SKM-1 (cell line): Measurements from ENCODE around the gene PI4KB.
"Not testable (repeated sequence)": the region's sequence is repeated elsewhere in the genome, so short reads cannot be mapped to it uniquely, and the experiment has no call there.

ENCODE experiments used
- DNase-seq: peaks from one replicate; lab custom pipeline; 2025; ENCODE audit not compliant: unreplicated experiment; lab: John Stamatoyannopoulos, UW

PI4KB gene

GRCh38 chr1:151281225-151281968 lies 45.8 kb downstream of the PI4KB start:
- peak; percentile 99 for DNase-seq

- DNase-seq: peak; percentile 100
These were observed 50.0 kb downstream of the PI4KB start for GRCh38 chr1:151277249-151277648.

GRCh38 chr1:151275341-151275740 lies 51.9 kb downstream of the PI4KB start:
- DNase-seq: not testable (repeated sequence)

DNA sequence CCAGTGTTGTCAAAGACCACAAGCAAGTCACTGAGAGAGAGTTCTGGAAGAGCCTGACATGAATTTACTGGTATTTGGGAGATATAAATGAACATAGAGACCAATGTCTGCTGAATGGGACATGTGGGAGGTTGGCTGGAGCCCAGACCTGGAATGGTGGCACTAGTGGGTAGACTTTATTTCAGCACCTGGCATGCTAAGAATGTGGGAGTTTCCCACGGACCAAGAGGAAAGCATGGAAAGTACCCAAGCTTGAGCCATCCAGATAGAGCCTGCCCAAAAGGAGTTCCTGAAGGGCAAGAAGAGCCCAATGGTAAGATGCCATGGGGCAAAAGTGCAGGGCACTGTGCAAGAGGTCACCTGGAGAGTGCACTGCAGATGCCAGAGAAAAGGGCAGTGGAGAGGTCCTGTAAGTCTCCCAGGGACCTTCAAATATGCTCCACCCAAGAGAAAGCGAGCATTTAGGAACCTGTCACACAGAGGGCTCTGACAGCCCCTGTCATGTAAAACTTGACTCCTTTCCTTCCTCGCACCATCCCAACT lies 53.2 kb downstream of the PI4KB start:
- DNase-seq: no peak

DNA sequence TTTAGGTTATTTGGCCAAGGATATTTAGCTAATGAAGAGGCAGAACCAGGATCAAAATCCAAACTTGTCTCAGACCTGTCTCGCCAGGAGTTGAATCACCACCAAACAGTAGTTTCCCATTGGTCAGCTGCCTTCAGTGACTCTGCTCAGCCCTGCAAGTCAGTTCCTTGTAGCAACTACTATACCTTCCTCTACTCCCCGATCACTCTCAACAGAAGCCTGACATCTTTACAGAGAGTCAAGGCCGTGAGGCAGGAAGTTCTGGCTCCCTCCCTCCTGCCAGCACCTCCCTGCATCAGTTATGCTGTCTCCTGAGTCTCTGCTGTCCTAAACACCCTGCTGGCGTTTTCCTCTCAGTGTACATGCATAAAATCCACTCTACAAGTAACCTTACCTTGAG lies 59.5 kb downstream of the PI4KB start:
- DNase-seq: no peak

DNA sequence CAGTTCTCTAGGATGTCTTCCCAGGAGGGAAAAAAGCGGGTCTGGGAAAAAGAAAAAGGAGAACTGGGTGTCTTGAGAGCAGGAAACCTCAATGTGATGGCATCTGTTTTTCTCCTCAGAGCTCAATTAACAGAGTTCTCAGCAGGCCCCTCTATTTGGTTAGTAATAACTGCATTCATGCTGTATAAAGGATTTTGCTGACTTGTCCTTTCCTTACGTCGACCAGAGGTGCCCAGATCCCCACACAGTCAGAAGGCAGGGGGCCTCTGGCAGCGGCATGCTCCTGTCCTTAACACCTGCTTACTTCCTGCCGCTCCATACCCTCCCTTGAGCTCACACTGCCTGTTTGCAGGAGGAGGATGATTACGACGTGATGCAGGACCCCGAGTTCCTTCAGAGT lies 60.4 kb downstream of the PI4KB start:
- DNase-seq: no peak

GRCh38 chr1:151266315-151266714 lies 60.9 kb downstream of the PI4KB start:
- no peak for DNase-seq

- no peak for DNase-seq
These were observed 61.6 kb downstream of the PI4KB start for GRCh38 chr1:151265446-151266236.

DNA sequence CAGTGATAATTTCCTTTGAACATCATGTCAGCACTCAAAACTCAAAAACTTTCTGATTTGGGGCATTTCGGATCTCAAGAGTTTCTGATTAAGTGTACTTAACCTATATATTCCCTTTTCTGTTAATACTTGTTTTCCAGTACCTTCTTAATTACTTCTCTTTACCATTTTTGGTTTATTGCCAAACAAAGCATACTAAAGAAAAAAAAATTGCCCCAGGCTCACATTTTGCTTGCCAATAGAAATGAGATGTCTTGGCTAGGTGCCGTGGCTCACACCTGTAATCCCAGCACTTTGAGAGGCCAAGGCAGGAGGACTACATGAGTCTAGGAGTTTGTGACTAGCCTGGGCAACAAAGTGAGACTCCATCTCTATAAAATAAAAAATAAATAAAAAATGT lies 67.9 kb downstream of the PI4KB start:
- DNase-seq: no peak

DNA sequence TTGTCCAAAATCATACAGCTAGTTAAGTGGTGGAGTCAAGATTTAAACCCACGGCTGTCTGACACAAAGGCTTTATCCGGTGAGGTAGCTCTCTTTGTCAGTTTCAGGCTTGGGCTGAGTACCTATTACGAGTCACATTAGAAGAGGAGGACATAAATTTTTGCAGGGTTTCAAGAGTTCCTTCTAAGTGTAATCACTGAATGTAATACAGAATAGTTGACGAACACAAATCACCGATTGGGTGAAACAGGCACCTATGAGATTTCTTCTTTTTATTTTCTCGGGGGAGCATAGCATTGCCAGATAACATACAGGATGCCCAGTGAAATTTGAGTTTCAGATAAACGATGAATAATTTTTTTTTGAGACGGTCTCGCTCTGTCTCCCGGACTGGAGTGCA lies 71.8 kb downstream of the PI4KB start:
- DNase-seq: no peak

DNA sequence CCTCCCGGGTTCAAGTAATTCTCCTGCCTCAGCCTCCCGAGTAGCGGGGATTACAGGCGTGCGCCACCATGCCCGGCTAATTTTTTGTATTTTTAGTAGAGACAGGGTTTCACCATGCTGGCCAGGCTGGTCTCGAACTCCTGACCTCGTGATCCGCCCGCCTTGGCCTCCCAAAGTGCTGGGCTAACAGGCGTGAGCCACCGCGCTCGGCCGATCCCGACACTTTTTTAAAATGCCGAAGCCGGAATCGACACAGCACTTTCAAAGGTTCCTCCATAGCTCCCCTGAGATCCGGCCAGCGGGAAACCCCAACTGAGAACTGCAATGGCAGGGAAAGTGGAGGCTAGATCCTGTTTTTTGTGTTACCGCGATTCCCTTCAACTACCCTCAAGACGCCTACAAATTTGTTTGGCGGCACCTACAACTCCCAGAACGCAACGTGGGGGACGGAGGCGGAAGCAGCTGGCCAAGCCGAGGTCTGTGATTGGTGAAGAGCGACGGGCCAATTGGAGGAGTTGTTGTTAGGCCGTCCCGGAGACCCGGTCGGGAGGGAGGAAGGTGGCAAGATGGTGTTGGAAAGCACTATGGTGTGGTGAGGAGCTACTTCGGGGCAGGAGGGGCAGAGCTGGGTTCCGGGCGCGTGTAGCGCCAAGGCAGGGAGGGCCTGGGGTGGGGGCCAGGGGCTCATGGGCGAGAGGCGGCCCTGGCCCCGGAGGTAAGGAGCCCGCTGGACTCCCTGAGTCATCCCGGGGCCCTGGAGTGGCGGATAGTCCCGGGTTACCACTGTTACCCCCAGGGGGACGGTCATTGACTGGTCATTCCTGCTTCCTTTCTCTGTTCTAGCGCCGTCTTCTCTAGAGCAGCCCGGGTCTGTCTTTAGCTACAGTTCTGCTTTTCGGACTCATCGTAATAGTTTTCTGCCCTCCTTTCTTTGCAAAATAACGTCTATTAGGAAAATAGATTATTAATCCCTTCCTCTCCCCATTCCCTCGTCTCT lies 72.7 kb downstream of the PI4KB start, which contains the start of gene PSMD4:
TSS of gene PSMD4 (plus strand) at position 518 of the 997 bp plus-strand sequence. CDS start at position 567, 49 bp downstream.
- DNase-seq: peak; percentile 100

- peak; percentile 97 for DNase-seq
These were observed 75.4 kb downstream of the PI4KB start for GRCh38 chr1:151251656-151252470.

GRCh38 chr1:151246786-151247185 lies 80.4 kb downstream of the PI4KB start:
- no peak for DNase-seq

DNA sequence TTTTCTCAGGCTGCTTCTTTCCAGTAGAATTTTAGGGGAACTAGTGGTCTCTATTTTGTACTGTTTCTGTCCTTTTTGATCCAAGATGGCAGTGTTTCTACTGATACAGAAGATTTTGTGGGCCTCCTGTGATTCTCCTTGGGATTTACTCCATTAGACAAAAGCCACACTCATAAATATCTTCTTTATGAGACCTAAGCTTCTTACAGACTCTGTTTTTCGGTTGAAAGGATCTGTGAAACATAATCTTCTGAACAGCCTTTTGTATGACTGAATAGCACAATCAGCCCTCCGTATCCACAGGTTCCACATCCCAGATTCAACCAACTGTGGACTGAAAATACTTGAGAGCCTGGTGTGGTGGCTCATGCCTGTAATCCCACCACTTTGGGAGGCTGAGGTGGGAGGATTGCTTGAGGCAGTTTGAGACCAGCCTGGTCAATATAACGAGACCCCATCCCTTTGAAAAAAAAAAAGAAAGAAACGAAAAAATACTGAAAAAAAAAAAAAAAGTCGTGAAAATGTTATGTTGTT lies 83.5 kb downstream of the PI4KB start:
- DNase-seq: no peak

- no peak for DNase-seq
These were observed 84.8 kb downstream of the PI4KB start for GRCh38 chr1:151242442-151242841.
